ENCODE data around the gene ZNG1B.
"Not testable (repeated sequence)": the region's sequence is repeated elsewhere in the genome, so short reads cannot be mapped to it uniquely, and the experiment has no call there.

DNA sequence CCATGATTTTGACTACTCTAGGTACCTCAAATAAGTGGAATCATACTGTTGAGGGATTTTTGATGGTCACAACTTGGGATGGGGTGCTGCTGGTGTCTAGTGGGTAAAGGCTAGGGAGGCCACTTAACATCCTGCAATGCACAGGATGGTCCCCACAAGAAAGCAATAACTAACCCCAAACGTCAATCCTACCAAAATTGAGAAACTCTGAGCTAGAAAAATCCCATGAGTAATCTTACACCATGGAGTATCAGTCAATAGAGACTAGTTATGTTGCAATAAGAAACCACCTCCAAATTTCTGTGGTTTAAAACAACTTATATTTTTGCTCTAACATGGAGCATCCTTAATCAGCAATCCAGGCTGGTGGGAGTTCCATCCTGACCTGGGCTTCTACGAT is 79.5 kb downstream of the ZNG1B start:
- TF ChIP-seq, protein P1, sequence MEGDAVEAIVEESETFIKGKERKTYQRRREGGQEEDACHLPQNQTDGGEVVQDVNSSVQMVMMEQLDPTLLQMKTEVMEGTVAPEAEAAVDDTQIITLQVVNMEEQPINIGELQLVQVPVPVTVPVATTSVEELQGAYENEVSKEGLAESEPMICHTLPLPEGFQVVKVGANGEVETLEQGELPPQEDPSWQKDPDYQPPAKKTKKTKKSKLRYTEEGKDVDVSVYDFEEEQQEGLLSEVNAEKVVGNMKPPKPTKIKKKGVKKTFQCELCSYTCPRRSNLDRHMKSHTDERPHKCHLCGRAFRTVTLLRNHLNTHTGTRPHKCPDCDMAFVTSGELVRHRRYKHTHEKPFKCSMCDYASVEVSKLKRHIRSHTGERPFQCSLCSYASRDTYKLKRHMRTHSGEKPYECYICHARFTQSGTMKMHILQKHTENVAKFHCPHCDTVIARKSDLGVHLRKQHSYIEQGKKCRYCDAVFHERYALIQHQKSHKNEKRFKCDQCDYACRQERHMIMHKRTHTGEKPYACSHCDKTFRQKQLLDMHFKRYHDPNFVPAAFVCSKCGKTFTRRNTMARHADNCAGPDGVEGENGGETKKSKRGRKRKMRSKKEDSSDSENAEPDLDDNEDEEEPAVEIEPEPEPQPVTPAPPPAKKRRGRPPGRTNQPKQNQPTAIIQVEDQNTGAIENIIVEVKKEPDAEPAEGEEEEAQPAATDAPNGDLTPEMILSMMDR (conservative IDR thresholded peaks at IDR 0.05 in 1 of 2, IDR thresholded peaks at IDR 0.05 in 1 of 2; ENCODE audit: low read depth in 1 of 2, low read length in 2 of 2): not testable (repeated sequence)
- not testable (repeated sequence) for TF ChIP-seq EZH2 (IDR thresholded peaks at IDR 0.05; ENCODE audit: low read length, missing control alignments)

Data from fibroblast of lung (primary cell).